SU-DHL-6 (cell line): Measurements from ENCODE around the gene NCAPD3.

Experiments
- EZH2phosphoT487 ChIP-seq: fragments of 200-600 bp; sonication (generic), shearing (Covaris generic); conservative IDR thresholded peaks from 2 replicates; pipeline ENCODE4 v1.6.1; 2018; ENCODE audit warnings: mild to moderate bottlenecking, antibody characterized with exemption, low read length, moderate library complexity, mixed read lengths
- TF ChIP-seq, protein P1 (sequence below): fragments of 200-600 bp; sonication (generic); IDR thresholded peaks from one replicate; pipeline ENCODE4 v1.5.1; 2017; ENCODE audit warnings: antibody characterized with exemption, mild to moderate bottlenecking, low read length, moderate library complexity; ENCODE audit not compliant: insufficient read depth, poor library complexity, severe bottlenecking

DNA sequence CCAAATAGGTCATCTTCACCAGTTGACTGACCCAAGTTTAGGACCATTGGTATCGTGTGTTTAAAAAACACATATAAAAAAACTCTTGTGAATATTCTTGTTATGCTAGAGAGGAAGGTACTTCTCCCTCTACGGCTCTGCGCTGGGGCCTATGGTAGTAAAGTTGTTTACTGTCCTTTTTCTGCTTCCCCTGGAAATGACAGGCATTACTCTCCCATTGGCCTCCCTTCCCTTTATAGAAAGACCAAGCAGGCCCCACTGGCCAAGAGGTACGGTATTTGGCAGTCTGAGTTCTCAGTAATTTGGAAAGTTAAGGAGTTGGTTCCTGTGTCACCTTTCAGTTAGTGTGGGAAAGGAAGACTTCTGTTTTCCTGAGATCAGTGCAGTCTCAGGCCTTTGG lies 22.9 kb upstream of the NCAPD3 start:
- TF ChIP-seq, protein P1, sequence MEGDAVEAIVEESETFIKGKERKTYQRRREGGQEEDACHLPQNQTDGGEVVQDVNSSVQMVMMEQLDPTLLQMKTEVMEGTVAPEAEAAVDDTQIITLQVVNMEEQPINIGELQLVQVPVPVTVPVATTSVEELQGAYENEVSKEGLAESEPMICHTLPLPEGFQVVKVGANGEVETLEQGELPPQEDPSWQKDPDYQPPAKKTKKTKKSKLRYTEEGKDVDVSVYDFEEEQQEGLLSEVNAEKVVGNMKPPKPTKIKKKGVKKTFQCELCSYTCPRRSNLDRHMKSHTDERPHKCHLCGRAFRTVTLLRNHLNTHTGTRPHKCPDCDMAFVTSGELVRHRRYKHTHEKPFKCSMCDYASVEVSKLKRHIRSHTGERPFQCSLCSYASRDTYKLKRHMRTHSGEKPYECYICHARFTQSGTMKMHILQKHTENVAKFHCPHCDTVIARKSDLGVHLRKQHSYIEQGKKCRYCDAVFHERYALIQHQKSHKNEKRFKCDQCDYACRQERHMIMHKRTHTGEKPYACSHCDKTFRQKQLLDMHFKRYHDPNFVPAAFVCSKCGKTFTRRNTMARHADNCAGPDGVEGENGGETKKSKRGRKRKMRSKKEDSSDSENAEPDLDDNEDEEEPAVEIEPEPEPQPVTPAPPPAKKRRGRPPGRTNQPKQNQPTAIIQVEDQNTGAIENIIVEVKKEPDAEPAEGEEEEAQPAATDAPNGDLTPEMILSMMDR, result no peak
- no peak for TF ChIP-seq EZH2phosphoT487
